Peyer's patch (tissue), 4 donors: ENCODE data around the gene UGGT1.

Experiments
- CTCF ChIP-seq, 6 experiments: fragments of 450-650 bp in 4 of 6; fragments of 200-600 bp in 2 of 6; sonication (generic) in 1 of 6; IDR thresholded peaks; one replicate each; pipeline ENCODE4 v1.5.1; 2017 to 2019; ENCODE audit warnings: antibody characterized with exemption in 6 of 6, mild to moderate bottlenecking in 3 of 6, moderate library complexity in 1 of 6
- POLR2A ChIP-seq, 2 donors: fragments of 450-650 bp; IDR thresholded peaks; one replicate each; pipeline ENCODE4 v1.5.1; 2017; ENCODE audit warnings: antibody characterized with exemption in 2 of 2, mild to moderate bottlenecking in 2 of 2, moderate library complexity in 2 of 2

- TF ChIP-seq CTCF (IDR thresholded peaks at IDR 0.05), result no peak
- TF ChIP-seq POLR2A (IDR thresholded peaks at IDR 0.05), result no peak
Observed at GRCh38 chr2:128166746-128167353, 75.8 kb downstream of the UGGT1 start.
